ENCODE data around the gene SLC30A4. TPM values are rescaled to one million over a fixed set of nuclear protein-coding genes. Genes with fewer than 3 reads are reported as not detected.

SLC30A4 gene
- total RNA-seq, 1 experiment from 2014 or later, result not detected

- H3K9me3 ChIP-seq (ENCODE audit: control insufficient read depth, low read depth, low read length), result no peaks in the 10 kb centered on the region
- no peaks in the 10 kb centered on the region for H3K23me2 ChIP-seq (ENCODE audit: insufficient read length, low read depth, low read length, poor library complexity, severe bottlenecking)
- no peaks in the 10 kb centered on the region for H3K79me2 ChIP-seq (ENCODE audit: insufficient read depth, low read length)
- no peaks in the 10 kb centered on the region for H4K20me1 ChIP-seq (ENCODE audit: control insufficient read depth, insufficient read depth, insufficient read length)
- no peaks in the 10 kb centered on the region for H3K79me1 ChIP-seq (ENCODE audit: insufficient read depth, low read depth, low read length, poor library complexity, severe bottlenecking)
- Mint-ChIP-seq H3K27ac (no peak overlapping the region), H3K9me3 (no peaks in the 10 kb centered on the region; a peak in 1 of 5 replicates), H3K4me3 (no peak overlapping the region), H3K27me3 (ENCODE audit: low read depth) (peaks cover 29% of the 10 kb centered on the region), H3K4me1 (peaks cover 7 to 15% of the 10 kb centered on the region in 2 experiments), H3K36me3 (ENCODE audit: insufficient read depth in 1 of 3, low read depth in 3 of 3) (no peaks in the 10 kb centered on the region)
- no peak overlapping the region for H4K91ac ChIP-seq (ENCODE audit: insufficient read length, low read depth, low read length)
- TF ChIP-seq CTCF (conservative IDR thresholded peaks at IDR 0.05), result no peak
- no peaks in the 10 kb centered on the region for H3K4me1 ChIP-seq (ENCODE audit: insufficient read depth, low read length)
- no peak overlapping the region for H2BK15ac ChIP-seq (ENCODE audit: low read depth, low read length)
- no peak overlapping the region for H2AK5ac ChIP-seq (ENCODE audit: insufficient read length, low read length)
- no CpG with 5 or more reads among the region's 4 CpGs for WGBS (ENCODE audit: extremely low coverage, insufficient read length, low lambda C conversion rate)
- no peak overlapping the region for H2AFZ ChIP-seq (ENCODE audit: low read length)
- H3K18ac ChIP-seq (ENCODE audit: insufficient read length, low read depth, low read length), result no peak overlapping the region
- H2BK12ac ChIP-seq (ENCODE audit: insufficient read length, low read depth, low read length), result no peak overlapping the region
- no peak overlapping the region for H3K56ac ChIP-seq (ENCODE audit: insufficient read length, low read depth, low read length)
- no peak overlapping the region for H3K14ac ChIP-seq (ENCODE audit: insufficient read depth, low read length)
- DNase-seq, result no peak
- no peak overlapping the region for H3K27ac ChIP-seq (ENCODE audit: insufficient read length, low read depth, low read length)
- no peak overlapping the region for H4K5ac ChIP-seq (ENCODE audit: insufficient read length, low read depth, low read length)
- H2BK120ac ChIP-seq (ENCODE audit: low read depth, low read length, poor library complexity, severe bottlenecking), result no peak overlapping the region
- H3K9ac ChIP-seq (ENCODE audit: extremely low read depth, insufficient read length, low read length), result no peak overlapping the region
- no peak overlapping the region for H2BK20ac ChIP-seq (ENCODE audit: low read depth, low read length, poor library complexity, severe bottlenecking)
- no peak overlapping the region for H3K23ac ChIP-seq (ENCODE audit: insufficient read length, low read depth, low read length)
- H2BK5ac ChIP-seq (ENCODE audit: insufficient read length, low read length), result no peak overlapping the region
- no peak overlapping the region for H3T11ph ChIP-seq (ENCODE audit: low read length)
- H3K4ac ChIP-seq (ENCODE audit: low read depth, low read length), result no peak overlapping the region
- no peaks in the 10 kb centered on the region for H3K27me3 ChIP-seq (ENCODE audit: insufficient read depth, low read length)
- no peak overlapping the region for H3K4me2 ChIP-seq (ENCODE audit: insufficient read depth, insufficient read length, low read length)
- no peak overlapping the region for H4K8ac ChIP-seq (replicated peaks; ENCODE audit: insufficient read length, low read depth, low read length)
Measured at GRCh38 chr15:45544266-45545023, 21.9 kb upstream of the SLC30A4 start.

Measured in H9 (cell line).